ENCODE measurements around the gene COL6A1. TPM values are rescaled to one million over a fixed set of nuclear protein-coding genes. Genes with fewer than 3 reads are reported as not detected.
A peak's percentile ranks its signal among the peaks of the same experiment; 100 is the strongest.

COL6A1 gene
- total RNA-seq, 1 donor from 2014 or later = 0.37 TPM

DNA sequence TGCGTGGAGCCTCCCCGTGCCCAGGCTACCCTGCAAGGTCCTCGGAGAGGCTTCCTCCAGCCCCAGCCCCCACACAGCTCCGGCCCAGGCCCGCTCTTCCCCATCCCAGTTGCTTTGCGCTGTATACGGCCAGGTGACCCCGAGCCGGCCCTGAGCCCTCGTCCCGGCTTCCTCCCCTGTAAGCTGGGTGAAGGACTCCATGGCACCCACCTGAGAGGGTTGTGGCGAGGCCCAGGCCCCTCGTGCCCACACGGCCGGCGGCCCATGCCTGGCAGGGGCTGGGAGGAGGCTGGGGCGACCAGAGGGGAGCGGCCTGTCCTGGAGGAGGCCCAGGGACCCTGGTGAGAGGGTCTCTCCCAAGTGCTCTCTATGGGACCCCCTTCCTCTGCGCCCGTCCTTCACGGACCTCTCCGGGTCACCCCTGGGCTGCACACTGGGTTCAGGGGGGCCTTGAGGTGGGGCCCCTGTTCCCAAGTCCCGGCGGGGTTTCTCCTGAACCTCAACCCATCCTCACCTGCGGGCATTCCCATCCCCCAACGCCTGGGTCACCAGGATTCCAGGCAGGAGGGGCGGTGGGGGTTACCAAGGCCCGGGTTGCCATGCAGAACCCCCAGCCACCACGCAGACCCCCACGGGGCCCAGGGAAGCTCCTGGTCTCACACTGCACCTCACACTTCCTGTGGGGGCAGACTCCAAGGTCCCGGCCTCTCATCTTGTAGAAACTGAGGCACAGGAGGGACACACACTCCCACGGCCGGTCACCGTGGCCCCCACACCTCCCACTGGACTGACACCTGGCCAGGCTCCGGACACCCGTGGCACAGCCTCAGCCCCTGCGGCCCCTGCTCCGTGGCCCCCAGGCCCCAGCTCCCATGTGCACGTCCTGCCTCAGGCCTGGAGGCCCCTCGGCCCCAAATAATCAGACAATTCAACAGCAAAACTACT lies 25.2 kb downstream of the COL6A1 start:
- peak; percentile 3 for DNase-seq (ENCODE audit: low spot score)

GRCh38 chr21:46007492-46007868 lies 25.9 kb downstream of the COL6A1 start:
- H3K4me1 Mint-ChIP-seq (ENCODE audit: low read depth) = no peaks in the 10 kb centered on the region
- intact Hi-C loops (cut with micrococcal nuclease) = no loop called here
- peaks cover 13% of the 10 kb centered on the region for H3K9me3 Mint-ChIP-seq
- no peak overlapping the region for H3K27ac Mint-ChIP-seq
- no peak overlapping the region for H3K4me3 Mint-ChIP-seq (ENCODE audit: low read depth)
- H3K27me3 Mint-ChIP-seq (ENCODE audit: low read depth) = peaks cover 3% of the 10 kb centered on the region
- peak; percentile 2 for DNase-seq (ENCODE audit: low spot score)
- no peaks in the 10 kb centered on the region for H3K36me3 Mint-ChIP-seq (ENCODE audit: low read depth)

More for the DNA sequence above, 25.2 kb downstream of the COL6A1 start:
- Mint-ChIP-seq H3K27me3 (ENCODE audit: low read depth) (peaks cover 3% of the 10 kb centered on the region), H3K9me3 (peaks cover 13% of the 10 kb centered on the region), H3K36me3 (ENCODE audit: low read depth) (no peaks in the 10 kb centered on the region), H3K4me3 (ENCODE audit: low read depth) (no peak overlapping the region), H3K27ac (no peak overlapping the region), H3K4me1 (ENCODE audit: low read depth) (no peaks in the 10 kb centered on the region)
- intact Hi-C loops (cut with micrococcal nuclease) = no loop called here

DNA sequence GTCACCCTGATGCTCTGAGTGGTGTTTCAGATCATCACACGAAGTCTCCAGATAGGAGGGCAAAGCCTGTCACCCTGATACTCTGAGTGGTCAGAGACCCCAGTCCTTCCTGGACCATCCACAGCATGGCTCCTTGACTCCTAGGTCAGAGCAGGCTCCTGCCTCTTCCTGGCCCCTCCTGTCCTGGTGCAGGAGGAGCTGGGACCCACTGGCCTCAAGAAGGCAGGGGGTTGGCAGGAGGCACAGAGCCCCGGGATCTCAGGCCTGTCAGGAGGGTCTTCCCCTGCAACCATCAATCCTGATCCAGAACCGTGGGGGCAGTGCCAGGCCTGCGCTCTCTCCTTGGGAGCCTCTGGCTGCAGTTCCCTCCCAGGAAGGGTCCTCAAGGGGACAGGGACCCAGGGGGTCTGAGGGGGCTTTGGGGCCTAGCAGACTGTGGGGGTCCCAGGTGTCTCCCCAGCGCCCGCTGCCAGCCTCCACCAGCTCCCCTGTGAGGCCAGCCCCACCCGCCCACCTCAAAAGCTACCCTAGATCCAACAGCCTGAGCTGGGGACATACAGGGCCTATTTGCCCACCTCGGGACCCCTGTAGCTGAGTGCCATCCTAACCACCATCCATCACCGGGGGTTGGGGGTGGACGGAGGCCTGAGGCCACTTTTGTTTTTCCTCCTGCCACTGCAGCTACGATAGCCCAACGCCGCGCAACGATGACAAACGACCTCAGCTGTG lies 27.5 kb downstream of the COL6A1 start:
- Mint-ChIP-seq H3K9me3 (peaks cover 13% of the 10 kb centered on the region), H3K4me1 (ENCODE audit: low read depth) (no peaks in the 10 kb centered on the region), H3K27ac (no peak overlapping the region), H3K4me3 (ENCODE audit: low read depth) (no peak overlapping the region), H3K36me3 (ENCODE audit: low read depth) (no peaks in the 10 kb centered on the region), H3K27me3 (ENCODE audit: low read depth) (peaks cover 17% of the 10 kb centered on the region)
- DNase-seq (ENCODE audit: low spot score) = peak; percentile 5
- intact Hi-C loops (cut with micrococcal nuclease) = no loop called here

DNA sequence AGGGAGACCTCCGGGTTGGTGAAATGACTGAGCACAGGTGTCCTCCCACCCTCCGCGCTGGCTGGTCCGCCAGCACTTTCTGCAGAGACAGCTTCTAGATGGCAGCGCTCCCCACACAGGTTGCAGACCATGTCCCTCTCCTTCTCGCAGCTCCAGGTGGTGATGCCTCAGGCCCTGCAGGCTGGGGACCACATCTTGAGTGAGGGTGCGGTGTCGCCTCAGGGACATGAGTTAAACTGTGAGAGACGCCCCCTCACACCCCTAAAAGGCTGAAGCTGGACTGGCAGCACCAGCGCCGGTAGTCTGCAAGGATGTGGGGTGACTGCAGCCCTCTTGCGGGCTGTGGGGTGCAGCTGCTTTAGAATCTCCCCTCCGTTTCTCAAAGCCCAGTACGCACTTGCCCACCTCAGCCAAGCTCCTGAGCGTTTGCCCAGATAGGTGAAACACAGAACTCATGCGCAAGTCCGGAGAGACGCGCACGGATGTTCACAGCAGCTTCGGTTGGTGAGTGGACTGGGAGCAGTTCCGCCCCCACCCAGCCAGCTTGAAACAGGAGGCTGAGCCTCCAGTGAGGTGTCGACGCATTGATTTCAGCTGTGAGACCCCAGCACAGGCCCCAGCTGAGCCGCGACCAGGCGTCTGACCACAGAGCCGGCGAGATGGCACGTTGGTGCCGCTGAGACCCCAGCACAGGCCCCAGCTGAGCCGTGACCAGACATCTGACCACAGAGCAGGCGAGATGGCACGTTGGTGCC lies 28.6 kb downstream of the COL6A1 start:
- peaks cover 23% of the 10 kb centered on the region for H3K27me3 Mint-ChIP-seq (ENCODE audit: low read depth)
- no peaks in the 10 kb centered on the region for H3K36me3 Mint-ChIP-seq (ENCODE audit: low read depth)
- DNase-seq (ENCODE audit: low spot score) = peak; percentile 4
- H3K9me3 Mint-ChIP-seq = peaks cover 13% of the 10 kb centered on the region
- no peaks in the 10 kb centered on the region for H3K4me1 Mint-ChIP-seq (ENCODE audit: low read depth)
- no peak overlapping the region for H3K27ac Mint-ChIP-seq
- intact Hi-C loops (cut with micrococcal nuclease) = no loop called here
- H3K4me3 Mint-ChIP-seq (ENCODE audit: low read depth) = no peak overlapping the region

DNA sequence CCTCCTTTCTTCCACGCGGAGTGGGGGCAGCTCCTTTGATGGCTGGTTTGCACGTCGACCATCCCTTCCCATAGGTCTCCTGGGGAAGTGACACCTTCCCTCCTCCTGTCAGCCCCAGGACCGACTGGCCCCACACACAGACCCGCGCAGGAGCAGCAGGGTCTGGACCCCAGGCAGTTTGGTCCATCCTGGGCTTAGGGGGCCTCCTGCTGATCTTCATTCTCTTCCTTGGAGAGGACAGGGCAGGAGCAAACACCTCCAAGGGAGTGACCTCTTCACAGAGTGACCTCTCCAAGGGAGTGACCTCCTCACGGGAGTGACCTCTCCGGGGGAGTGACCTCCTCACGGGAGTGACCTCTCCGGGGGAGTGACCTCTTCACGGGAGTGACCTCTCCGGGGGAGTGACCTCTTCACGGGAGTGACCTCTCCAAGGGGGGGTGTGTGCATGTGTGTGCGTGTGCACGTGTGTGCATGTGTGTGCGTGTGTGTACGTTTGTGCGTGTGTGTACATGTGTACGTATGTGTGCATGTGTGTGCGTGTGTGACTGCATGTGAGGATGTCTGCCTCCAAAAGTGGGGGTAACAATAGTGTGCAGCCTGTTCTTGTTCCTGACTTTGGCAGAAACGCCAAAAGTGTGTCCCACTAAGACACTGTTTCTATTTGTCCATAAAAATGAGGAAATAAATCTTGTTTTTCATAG lies 29.8 kb downstream of the COL6A1 start:
- DNase-seq (ENCODE audit: low spot score) = peak; percentile 2
- Mint-ChIP-seq H3K27me3 (ENCODE audit: low read depth) (peaks cover 29% of the 10 kb centered on the region), H3K36me3 (ENCODE audit: low read depth) (no peaks in the 10 kb centered on the region), H3K27ac (no peak overlapping the region), H3K4me3 (ENCODE audit: low read depth) (no peak overlapping the region), H3K4me1 (ENCODE audit: low read depth) (no peaks in the 10 kb centered on the region), H3K9me3 (peaks cover 13% of the 10 kb centered on the region)
- intact Hi-C loops (cut with micrococcal nuclease) = no loop called here

GRCh38 chr21:46012154-46012553 lies 30.6 kb downstream of the COL6A1 start:
- DNase-seq (ENCODE audit: low spot score) = no peak
- Mint-ChIP-seq H3K27me3 (ENCODE audit: low read depth) (peaks cover 34% of the 10 kb centered on the region), H3K4me1 (ENCODE audit: low read depth) (no peaks in the 10 kb centered on the region), H3K36me3 (ENCODE audit: low read depth) (no peaks in the 10 kb centered on the region), H3K9me3 (peaks cover 13% of the 10 kb centered on the region), H3K27ac (no peak overlapping the region), H3K4me3 (ENCODE audit: low read depth) (no peak overlapping the region)
- intact Hi-C loops (cut with micrococcal nuclease) = no loop called here

- intact Hi-C loops (cut with micrococcal nuclease) = no loop called here
- H3K4me1 Mint-ChIP-seq (ENCODE audit: low read depth) = no peaks in the 10 kb centered on the region
- no peak overlapping the region for H3K4me3 Mint-ChIP-seq (ENCODE audit: low read depth)
- H3K9me3 Mint-ChIP-seq = no peaks in the 10 kb centered on the region
- no peak for DNase-seq (ENCODE audit: low spot score)
- H3K27ac Mint-ChIP-seq = no peak overlapping the region
- no peaks in the 10 kb centered on the region for H3K36me3 Mint-ChIP-seq (ENCODE audit: low read depth)
- peaks cover 53% of the 10 kb centered on the region for H3K27me3 Mint-ChIP-seq (ENCODE audit: low read depth)
Observed at GRCh38 chr21:46014828-46015227, 33.3 kb downstream of the COL6A1 start.

- DNase-seq (ENCODE audit: low spot score) = no peak
- H3K4me1 Mint-ChIP-seq (ENCODE audit: low read depth) = no peaks in the 10 kb centered on the region
- H3K4me3 Mint-ChIP-seq (ENCODE audit: low read depth) = no peak overlapping the region
- intact Hi-C loops (cut with micrococcal nuclease) = no loop called here
- H3K27ac Mint-ChIP-seq = no peak overlapping the region
- H3K9me3 Mint-ChIP-seq = no peaks in the 10 kb centered on the region
- no peaks in the 10 kb centered on the region for H3K36me3 Mint-ChIP-seq (ENCODE audit: low read depth)
- peaks cover 50% of the 10 kb centered on the region for H3K27me3 Mint-ChIP-seq (ENCODE audit: low read depth)
Observed at GRCh38 chr21:46017148-46017547, 35.6 kb downstream of the COL6A1 start.

GRCh38 chr21:46017695-46018094 lies 36.1 kb downstream of the COL6A1 start:
- no peak for DNase-seq (ENCODE audit: low spot score)
- Mint-ChIP-seq H3K27ac (no peak overlapping the region), H3K27me3 (ENCODE audit: low read depth) (peaks cover 49% of the 10 kb centered on the region), H3K4me3 (ENCODE audit: low read depth) (no peak overlapping the region), H3K36me3 (ENCODE audit: low read depth) (no peaks in the 10 kb centered on the region), H3K4me1 (ENCODE audit: low read depth) (no peaks in the 10 kb centered on the region), H3K9me3 (no peaks in the 10 kb centered on the region)
- intact Hi-C loops (cut with micrococcal nuclease) = no loop called here

- no peak for DNase-seq (ENCODE audit: low spot score)
- Mint-ChIP-seq H3K27ac (no peak overlapping the region), H3K27me3 (ENCODE audit: low read depth) (peaks cover 40% of the 10 kb centered on the region), H3K9me3 (no peaks in the 10 kb centered on the region), H3K4me1 (ENCODE audit: low read depth) (no peaks in the 10 kb centered on the region), H3K36me3 (ENCODE audit: low read depth) (no peaks in the 10 kb centered on the region), H3K4me3 (ENCODE audit: low read depth) (no peak overlapping the region)
- intact Hi-C loops (cut with micrococcal nuclease) = no loop called here
Observed at GRCh38 chr21:46018615-46019014, 37.0 kb downstream of the COL6A1 start.

DNA sequence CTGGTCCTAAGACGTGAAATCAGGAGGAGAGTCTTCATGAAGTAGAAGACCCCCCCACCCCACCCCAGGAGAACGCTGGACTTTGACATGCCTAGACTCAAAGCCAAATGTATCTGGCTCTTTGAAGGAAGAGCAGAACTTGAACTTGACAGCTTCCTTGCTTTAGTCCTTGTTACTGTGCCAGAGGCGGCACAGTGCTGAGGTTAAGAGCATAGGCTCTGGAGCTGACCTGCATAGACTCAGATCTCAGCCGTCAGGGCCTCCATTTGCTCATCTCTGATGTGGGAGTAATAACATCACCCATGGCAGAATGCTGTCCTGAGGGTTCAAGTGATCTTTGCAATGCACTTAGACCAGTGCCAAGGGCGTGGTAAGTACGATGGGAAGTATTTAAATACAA lies 39.0 kb downstream of the COL6A1 start:
- no peak for DNase-seq (ENCODE audit: low spot score)
- Mint-ChIP-seq H3K36me3 (ENCODE audit: low read depth) (no peaks in the 10 kb centered on the region), H3K27ac (no peak overlapping the region), H3K4me1 (ENCODE audit: low read depth) (no peaks in the 10 kb centered on the region), H3K9me3 (no peaks in the 10 kb centered on the region), H3K27me3 (ENCODE audit: low read depth) (peaks cover 32% of the 10 kb centered on the region), H3K4me3 (ENCODE audit: low read depth) (no peak overlapping the region)
- intact Hi-C loops (cut with micrococcal nuclease) = no loop called here

DNA sequence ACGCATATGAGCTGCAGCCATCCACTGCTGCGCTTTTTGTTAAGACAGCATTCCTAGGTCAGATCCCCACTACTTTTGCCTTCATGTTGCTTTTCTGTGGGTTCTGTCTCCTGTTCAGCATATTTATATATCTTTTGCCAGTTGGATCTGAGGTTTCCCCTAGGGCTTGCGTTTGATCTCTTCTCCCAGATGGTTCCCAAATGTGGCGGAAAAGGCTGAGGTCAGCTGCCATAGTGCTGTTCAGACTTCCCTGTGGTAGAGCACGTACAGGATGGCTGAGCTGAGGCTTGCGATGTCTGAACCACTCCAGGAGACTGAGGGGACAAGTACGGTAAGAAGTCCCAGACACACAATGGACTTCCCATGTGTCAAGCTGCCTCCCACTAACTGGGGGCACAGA lies 39.8 kb downstream of the COL6A1 start:
- intact Hi-C loops (cut with micrococcal nuclease) = no loop called here
- Mint-ChIP-seq H3K4me1 (ENCODE audit: low read depth) (no peaks in the 10 kb centered on the region), H3K36me3 (ENCODE audit: low read depth) (no peaks in the 10 kb centered on the region), H3K4me3 (ENCODE audit: low read depth) (no peak overlapping the region), H3K9me3 (no peaks in the 10 kb centered on the region), H3K27ac (no peak overlapping the region), H3K27me3 (ENCODE audit: low read depth) (peaks cover 31% of the 10 kb centered on the region)
- DNase-seq (ENCODE audit: low spot score) = no peak

Measured in activated T-helper 2 cell treated with anti-CD3 and anti-CD28 coated beads, Interferon-gamma antibody, Interleukin-2, Interleukin-4, amounts not matched to agents 10 μg/mL and 5 μg/mL and 100 μg/mL, durations not matched to agents 14 hours and 24 hours and 36 hours (primary cell).